ENCODE measurements around the gene TRAF7. TPM values are rescaled to one million over a fixed set of nuclear protein-coding genes. Genes with fewer than 3 reads are reported as not detected.

TRAF7 gene
- polyA plus RNA-seq, 1 donor: 63.3 TPM

DNA sequence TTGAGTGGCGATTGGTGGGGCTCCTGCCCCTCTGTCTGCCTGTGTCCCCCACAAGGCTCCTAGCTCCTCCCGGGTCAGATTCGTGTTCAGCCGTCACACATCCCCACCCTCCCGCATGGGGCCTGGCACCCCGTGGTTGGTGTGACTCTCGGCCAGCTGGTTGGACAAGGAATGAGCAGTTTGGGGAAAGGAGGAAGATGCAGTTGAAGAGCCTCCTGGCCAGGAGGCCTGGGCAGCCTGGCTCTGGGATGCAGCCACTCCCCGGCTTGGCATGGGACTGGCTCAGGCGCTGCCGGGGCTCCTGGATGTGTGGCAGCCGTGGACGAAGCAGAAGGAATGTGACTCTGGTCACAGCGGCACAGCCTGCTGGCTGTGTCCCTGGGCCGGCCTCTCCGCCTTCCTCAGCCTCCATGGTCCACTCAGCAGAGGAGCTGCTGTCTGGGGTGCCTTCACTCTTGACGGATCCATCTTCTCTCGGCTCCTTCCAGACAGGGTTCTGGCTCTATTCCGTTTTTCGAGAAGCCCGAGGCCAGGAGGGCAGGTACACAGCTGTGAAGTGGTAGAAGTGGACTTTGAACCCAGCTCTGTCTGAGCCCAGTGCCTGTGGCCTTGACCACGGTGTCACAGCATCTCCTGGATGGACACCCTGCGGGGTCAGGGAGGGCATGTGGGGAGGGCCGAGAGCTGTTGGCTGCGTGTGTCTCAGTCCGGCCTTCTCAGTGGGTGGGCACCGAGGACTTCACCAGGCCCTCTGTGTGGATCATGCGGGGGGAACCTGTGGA, 2.1 kb downstream of the TRAF7 start:
- H3K36me3 ChIP-seq (ENCODE audit: control insufficient read depth, insufficient read depth, low read length): peaks cover 4% of the 10 kb centered on the region
- peak overlapping the region; percentile 47 for H3K27ac ChIP-seq (ENCODE audit: low read length)
- no peaks in the 10 kb centered on the region for H3K27me3 ChIP-seq (ENCODE audit: control insufficient read depth, insufficient read depth, low read length)
- no CpG with 5 or more reads among the region's 27 CpGs for WGBS (ENCODE audit: insufficient coverage, low lambda C conversion rate)
- peak in 1 of 2 donors; percentile 60 for DNase-seq
- peaks cover 68% of the 10 kb centered on the region for H3K4me1 ChIP-seq (ENCODE audit: control insufficient read depth, insufficient read depth, low read length)
- no peaks in the 10 kb centered on the region for H3K9me3 ChIP-seq (ENCODE audit: control insufficient read depth, low read depth, low read length)
- H3K4me3 ChIP-seq (ENCODE audit: low read length): peak overlapping the region; percentile 90

DNA sequence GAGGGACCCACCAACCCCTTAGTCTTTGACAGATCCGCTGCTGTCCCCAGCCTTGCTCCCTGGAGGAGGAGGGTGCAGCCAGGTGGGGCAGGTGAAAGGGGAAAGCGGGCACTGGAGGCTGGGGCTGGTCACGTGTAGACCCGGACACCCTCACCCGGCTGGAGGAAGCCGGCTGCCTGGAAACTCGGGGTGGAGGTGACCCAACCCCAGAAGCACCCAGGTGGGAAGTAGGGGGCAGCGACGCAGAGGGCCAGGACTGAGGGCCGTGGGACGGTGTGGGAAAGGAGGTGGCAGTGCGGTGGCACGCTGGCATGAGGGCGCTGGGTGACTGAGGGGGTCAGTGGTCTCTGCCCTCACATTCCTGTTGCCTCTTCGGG, 2.7 kb downstream of the TRAF7 start:
- no peaks in the 10 kb centered on the region for H3K9me3 ChIP-seq (ENCODE audit: control insufficient read depth, low read depth, low read length)
- H3K36me3 ChIP-seq (ENCODE audit: control insufficient read depth, insufficient read depth, low read length): no peaks in the 10 kb centered on the region
- H3K27me3 ChIP-seq (ENCODE audit: control insufficient read depth, insufficient read depth, low read length): no peaks in the 10 kb centered on the region
- H3K4me3 ChIP-seq (ENCODE audit: low read length): no peak overlapping the region
- H3K4me1 ChIP-seq (ENCODE audit: control insufficient read depth, insufficient read depth, low read length): peaks cover 68% of the 10 kb centered on the region
- no peak for DNase-seq
- peak overlapping the region; percentile 47 for H3K27ac ChIP-seq (ENCODE audit: low read length)
- WGBS (ENCODE audit: insufficient coverage, low lambda C conversion rate): no CpG with 5 or more reads among the region's 15 CpGs

DNA sequence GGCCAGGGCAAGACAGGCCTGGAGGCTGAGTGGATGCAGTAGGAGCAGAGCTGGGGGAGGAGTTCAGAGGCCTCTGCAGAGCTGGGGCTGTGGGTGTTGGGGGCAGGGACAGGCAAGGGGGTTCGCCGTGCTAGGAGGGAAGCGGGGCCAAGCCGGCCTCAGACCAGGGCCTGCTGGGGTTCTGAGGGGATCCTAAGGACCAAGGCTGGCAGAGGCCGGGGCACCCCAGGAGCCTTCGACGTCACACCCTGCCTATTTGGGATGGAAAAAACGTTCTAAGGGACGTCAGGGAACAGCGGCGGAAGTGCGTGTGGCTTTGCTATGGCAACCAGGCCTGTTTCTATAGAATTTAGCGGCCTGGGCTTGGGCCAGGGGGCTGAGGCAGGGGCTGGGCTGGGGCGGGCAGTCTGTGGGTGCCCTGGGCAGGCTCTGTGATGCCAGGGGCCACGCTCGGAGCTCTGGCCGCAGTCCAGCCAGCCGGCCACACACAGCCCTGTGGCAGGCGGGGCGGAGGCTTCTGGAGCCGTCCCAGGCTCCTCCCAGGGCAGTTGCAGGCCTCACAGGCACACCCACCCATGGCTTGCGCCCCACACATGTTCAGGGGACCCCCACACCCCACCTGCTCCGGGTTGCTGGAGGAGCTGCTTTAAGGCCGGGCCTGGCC, 3.7 kb downstream of the TRAF7 start:
- H3K36me3 ChIP-seq (ENCODE audit: control insufficient read depth, insufficient read depth, low read length): no peaks in the 10 kb centered on the region
- no peaks in the 10 kb centered on the region for H3K27me3 ChIP-seq (ENCODE audit: control insufficient read depth, insufficient read depth, low read length)
- DNase-seq: peak in 1 of 2 donors; percentile 58
- no peak overlapping the region for H3K4me3 ChIP-seq (ENCODE audit: low read length)
- H3K9me3 ChIP-seq (ENCODE audit: control insufficient read depth, low read depth, low read length): peaks cover 9% of the 10 kb centered on the region
- peak overlapping the region; percentile 47 for H3K27ac ChIP-seq (ENCODE audit: low read length)
- H3K4me1 ChIP-seq (ENCODE audit: control insufficient read depth, insufficient read depth, low read length): peaks cover 72% of the 10 kb centered on the region
- no CpG with 5 or more reads among the region's 24 CpGs for WGBS (ENCODE audit: insufficient coverage, low lambda C conversion rate)

GRCh38 chr16:2160915-2161551, 5.5 kb downstream of the TRAF7 start:
- H3K4me1 ChIP-seq (ENCODE audit: control insufficient read depth, insufficient read depth, low read length): peaks cover 77% of the 10 kb centered on the region
- DNase-seq: peak in 1 of 2 donors; percentile 33
- no CpG with 5 or more reads among the region's 20 CpGs for WGBS (ENCODE audit: insufficient coverage, low lambda C conversion rate)
- H3K4me3 ChIP-seq (ENCODE audit: low read length): no peak overlapping the region
- H3K27me3 ChIP-seq (ENCODE audit: control insufficient read depth, insufficient read depth, low read length): no peaks in the 10 kb centered on the region
- peak overlapping the region; percentile 30 for H3K27ac ChIP-seq (ENCODE audit: low read length)
- H3K9me3 ChIP-seq (ENCODE audit: control insufficient read depth, low read depth, low read length): peaks cover 19% of the 10 kb centered on the region
- H3K36me3 ChIP-seq (ENCODE audit: control insufficient read depth, insufficient read depth, low read length): peaks cover 6% of the 10 kb centered on the region

DNA sequence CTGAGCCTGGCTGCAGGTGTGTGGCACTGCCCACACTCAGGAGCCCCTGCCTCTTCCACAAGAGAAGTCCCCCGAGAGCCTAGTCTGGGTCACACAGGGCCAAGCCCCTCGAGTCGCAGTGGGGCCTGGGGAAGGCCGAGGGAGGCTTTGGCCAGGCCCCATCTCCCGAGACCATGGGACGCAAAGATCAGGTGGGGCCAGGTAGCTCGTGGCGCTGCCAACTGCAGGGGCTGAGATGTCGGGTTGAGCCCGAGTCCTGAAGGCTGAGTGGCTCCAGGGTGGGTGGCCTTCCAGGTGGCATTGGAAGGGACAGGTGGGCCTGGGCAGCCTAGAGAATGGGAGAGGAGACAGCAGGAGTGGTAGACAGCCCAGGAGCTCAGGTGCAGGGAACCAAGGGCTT, 6.3 kb downstream of the TRAF7 start:
- H3K9me3 ChIP-seq (ENCODE audit: control insufficient read depth, low read depth, low read length): peaks cover 19% of the 10 kb centered on the region
- no peak overlapping the region for H3K4me3 ChIP-seq (ENCODE audit: low read length)
- DNase-seq: no peak
- H3K27me3 ChIP-seq (ENCODE audit: control insufficient read depth, insufficient read depth, low read length): no peaks in the 10 kb centered on the region
- peaks cover 14% of the 10 kb centered on the region for H3K36me3 ChIP-seq (ENCODE audit: control insufficient read depth, insufficient read depth, low read length)
- peak overlapping the region; percentile 94 for H3K27ac ChIP-seq (ENCODE audit: low read length)
- WGBS (ENCODE audit: insufficient coverage, low lambda C conversion rate): no CpG with 5 or more reads among the region's 10 CpGs
- H3K4me1 ChIP-seq (ENCODE audit: control insufficient read depth, insufficient read depth, low read length): peaks cover 83% of the 10 kb centered on the region

DNA sequence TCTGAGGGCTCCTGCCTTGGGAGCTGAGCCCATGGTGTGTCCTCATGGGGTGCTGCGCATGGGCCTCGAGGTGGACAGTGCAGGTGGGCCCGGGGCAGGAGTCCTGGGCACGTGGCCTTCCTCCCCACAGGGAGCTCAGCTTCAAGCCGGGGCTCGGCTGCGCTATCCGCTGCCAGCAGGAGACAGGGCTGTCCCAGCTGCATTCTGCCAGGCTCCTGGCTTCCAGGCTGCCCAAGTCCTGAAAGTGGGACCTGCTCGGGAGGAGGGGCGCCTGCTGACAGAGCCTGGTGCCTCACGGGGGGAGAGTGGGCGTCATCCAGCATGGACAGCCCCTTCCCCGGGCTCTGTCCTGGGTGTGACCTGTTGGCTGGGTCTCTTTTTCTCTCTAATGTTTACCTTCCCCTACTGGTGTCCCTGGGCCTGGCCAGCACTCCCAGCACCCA, 7.1 kb downstream of the TRAF7 start:
- peak in 1 of 2 donors; percentile 44 for DNase-seq
- Histone ChIP-seq H3K27me3 (ENCODE audit: control insufficient read depth, insufficient read depth, low read length) (no peaks in the 10 kb centered on the region), H3K36me3 (ENCODE audit: control insufficient read depth, insufficient read depth, low read length) (peaks cover 21% of the 10 kb centered on the region), H3K4me1 (ENCODE audit: control insufficient read depth, insufficient read depth, low read length) (peaks cover 83% of the 10 kb centered on the region), H3K27ac (ENCODE audit: low read length) (peak overlapping the region; percentile 94), H3K9me3 (ENCODE audit: control insufficient read depth, low read depth, low read length) (peaks cover 19% of the 10 kb centered on the region), H3K4me3 (ENCODE audit: low read length) (peak overlapping the region; percentile 3)
- WGBS (ENCODE audit: insufficient coverage, low lambda C conversion rate): no CpG with 5 or more reads among the region's 13 CpGs

DNA sequence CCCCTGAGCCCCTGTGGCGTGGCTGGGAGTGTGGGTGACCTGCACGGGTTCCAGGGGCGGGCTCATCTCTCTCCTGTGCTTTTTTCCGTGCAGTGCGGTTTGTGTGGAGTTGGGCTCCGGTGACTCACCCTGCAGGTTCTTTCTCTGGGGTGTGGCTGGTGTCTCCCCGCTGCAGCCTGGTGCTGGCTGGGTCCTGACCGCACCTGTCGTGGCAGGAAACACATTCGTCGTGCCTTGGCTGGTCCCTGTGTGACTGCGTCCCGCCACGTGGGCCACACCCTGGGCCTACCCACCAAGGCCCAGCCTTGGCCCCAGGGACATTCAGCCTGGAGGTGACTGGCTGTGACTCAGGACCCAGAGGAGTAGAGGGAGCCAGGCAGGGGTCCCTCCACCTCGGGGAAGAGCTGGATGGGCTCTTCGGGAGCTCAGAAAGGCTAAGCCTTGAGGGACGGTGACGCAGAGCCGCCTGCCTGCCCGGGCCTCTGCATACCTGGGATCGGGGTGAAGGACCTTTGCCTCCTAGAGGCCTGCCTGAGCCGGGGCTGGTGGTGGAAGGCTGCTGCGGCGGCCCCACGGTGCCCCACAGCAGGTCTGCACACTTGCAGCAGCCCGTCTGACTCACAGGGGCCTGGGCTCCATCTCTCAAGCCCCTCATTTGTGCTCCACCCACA, 7.8 kb downstream of the TRAF7 start:
- peaks cover 19% of the 10 kb centered on the region for H3K9me3 ChIP-seq (ENCODE audit: control insufficient read depth, low read depth, low read length)
- peak; percentile 79 to 94 for DNase-seq
- no CpG with 5 or more reads among the region's 26 CpGs for WGBS (ENCODE audit: insufficient coverage, low lambda C conversion rate)
- H3K27me3 ChIP-seq (ENCODE audit: control insufficient read depth, insufficient read depth, low read length): no peaks in the 10 kb centered on the region
- H3K4me1 ChIP-seq (ENCODE audit: control insufficient read depth, insufficient read depth, low read length): peaks cover 76% of the 10 kb centered on the region
- peak overlapping the region; percentile 94 for H3K27ac ChIP-seq (ENCODE audit: low read length)
- H3K4me3 ChIP-seq (ENCODE audit: low read length): peak overlapping the region; percentile 11
- peaks cover 28% of the 10 kb centered on the region for H3K36me3 ChIP-seq (ENCODE audit: control insufficient read depth, insufficient read depth, low read length)

DNA sequence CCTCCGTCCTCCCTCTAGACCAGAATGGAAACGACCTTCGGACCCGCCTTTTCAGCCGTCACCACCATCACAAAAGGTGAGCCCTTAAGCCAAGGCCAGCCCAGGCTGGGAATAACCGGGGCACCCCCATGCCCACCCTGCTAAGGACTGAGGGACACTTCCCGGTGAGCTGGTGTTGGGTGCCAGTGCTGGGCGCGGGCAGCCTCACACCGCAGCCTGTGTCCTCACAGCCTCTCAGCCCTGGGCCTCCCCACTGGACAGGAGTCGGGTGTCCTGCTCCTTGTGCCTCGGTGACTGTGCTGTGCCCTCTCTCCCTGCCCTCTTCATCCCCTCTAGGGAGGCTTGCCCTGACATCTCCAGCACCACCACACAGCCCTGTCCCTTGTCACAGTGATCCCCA, 10.3 kb downstream of the TRAF7 start:
- no peak overlapping the region for H3K27ac ChIP-seq (ENCODE audit: low read length)
- H3K4me1 ChIP-seq (ENCODE audit: control insufficient read depth, insufficient read depth, low read length): peaks cover 54% of the 10 kb centered on the region
- H3K27me3 ChIP-seq (ENCODE audit: control insufficient read depth, insufficient read depth, low read length): no peaks in the 10 kb centered on the region
- H3K36me3 ChIP-seq (ENCODE audit: control insufficient read depth, insufficient read depth, low read length): peaks cover 46% of the 10 kb centered on the region
- no CpG with 5 or more reads among the region's 12 CpGs for WGBS (ENCODE audit: insufficient coverage, low lambda C conversion rate)
- no peak for DNase-seq
- H3K4me3 ChIP-seq (ENCODE audit: low read length): no peak overlapping the region
- H3K9me3 ChIP-seq (ENCODE audit: control insufficient read depth, low read depth, low read length): peaks cover 22% of the 10 kb centered on the region

DNA sequence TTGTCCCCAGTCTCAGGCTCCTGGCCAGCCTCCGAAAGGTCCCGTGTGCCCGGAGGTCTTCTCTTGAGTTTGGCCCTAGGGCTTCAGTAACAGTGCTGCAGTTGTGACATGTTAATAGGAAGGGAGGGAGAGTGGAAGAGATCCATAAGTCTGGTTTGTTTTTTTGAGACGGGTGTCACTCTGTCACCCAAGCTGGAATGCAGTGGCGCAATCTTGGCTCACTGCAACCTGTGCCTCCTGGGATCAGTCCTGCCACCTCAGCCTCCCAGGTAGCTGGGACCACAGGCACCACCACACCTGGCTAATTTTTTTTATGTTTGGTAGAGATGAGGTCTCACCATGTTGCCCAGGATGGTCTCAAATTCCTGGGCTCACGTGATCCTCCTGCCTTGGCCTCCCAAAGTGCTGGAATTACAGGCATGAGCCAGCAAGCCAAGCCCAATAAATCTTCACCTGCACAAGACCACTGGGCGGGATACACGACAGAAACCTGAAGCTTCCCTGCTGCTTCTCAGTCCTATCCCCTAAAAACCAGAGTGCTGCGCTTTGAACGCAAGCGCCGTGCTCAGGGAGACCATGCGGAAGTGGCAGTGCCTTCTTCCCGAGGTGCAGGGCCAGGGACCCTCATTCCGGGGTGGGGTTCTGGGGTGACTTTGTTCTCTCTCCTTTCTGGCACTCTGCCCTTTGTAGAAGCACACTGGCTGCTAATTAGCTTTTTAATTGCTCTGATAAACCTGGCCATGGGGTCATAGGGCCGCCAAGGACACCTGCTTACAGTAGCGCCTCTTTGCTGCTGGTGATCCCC, 10.9 kb downstream of the TRAF7 start:
- H3K9me3 ChIP-seq (ENCODE audit: control insufficient read depth, low read depth, low read length): peaks cover 22% of the 10 kb centered on the region
- peaks cover 50% of the 10 kb centered on the region for H3K4me1 ChIP-seq (ENCODE audit: control insufficient read depth, insufficient read depth, low read length)
- peaks cover 50% of the 10 kb centered on the region for H3K36me3 ChIP-seq (ENCODE audit: control insufficient read depth, insufficient read depth, low read length)
- DNase-seq: peak in 1 of 2 donors; percentile 64
- WGBS (ENCODE audit: insufficient coverage, low lambda C conversion rate): no CpG with 5 or more reads among the region's 17 CpGs
- no peak overlapping the region for H3K27ac ChIP-seq (ENCODE audit: low read length)
- no peak overlapping the region for H3K4me3 ChIP-seq (ENCODE audit: low read length)
- H3K27me3 ChIP-seq (ENCODE audit: control insufficient read depth, insufficient read depth, low read length): no peaks in the 10 kb centered on the region

All from large intestine (tissue), 3 donors.